GM15510 (cell line): ENCODE data around the gene PRMT2.
A peak's percentile ranks its signal among the peaks of the same experiment; 100 is the strongest.

Source experiments
- POLR2A ChIP-seq: IDR thresholded peaks from 3 replicates; pipeline ENCODE4 v1.6.1; 2011; ENCODE audit warnings: borderline replicate concordance; ENCODE audit not compliant: insufficient read length; ENCODE audit errors: extremely low read depth

Gene PRMT2

DNA sequence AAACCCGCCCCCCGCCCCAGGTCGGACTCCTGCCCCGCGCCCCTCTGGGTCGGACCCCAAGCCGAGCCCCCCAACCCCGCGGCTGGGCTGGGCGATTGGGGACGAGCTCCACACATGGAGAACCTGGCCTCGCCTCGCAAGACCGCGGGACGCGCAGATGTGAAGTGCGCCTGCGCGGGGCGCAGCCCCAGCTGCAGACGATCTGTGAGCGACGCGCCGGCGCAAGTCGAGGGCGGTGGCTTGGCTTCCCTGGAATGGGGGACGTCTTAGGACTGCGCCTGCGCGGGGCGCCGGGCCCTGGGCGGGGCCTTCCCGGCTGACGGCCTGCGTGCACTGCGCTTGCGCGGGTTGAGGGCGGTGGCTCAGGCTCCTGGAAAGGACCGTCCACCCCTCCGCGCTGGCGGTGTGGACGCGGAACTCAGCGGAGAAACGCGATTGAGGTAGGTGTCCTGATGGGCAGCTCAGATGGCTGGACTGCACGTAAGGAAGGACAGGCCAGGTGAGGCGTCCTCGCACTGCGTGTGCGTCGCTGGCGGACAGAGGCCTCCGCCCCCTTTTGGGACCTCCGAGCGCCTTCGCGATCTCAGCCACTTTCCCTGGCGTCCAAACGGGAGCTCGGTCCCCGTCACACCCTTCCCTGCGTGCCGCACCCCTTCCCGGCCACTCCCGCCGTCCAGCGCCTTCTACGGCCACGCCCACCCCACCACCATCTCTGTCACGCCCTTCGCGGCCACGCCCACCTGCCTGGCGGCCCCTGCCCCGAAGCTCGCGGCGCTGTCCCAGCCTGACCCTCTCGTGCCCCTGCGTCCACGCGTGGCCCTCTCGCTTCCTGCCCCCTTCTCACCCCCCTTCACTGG lies at the start of gene PRMT2:
TSS of gene PRMT2 (plus strand) at position 351 of the 857 bp plus-strand sequence. CDS start 1,278 bp downstream, outside the sequence.
- peak; percentile 95 for TF ChIP-seq POLR2A

DNA sequence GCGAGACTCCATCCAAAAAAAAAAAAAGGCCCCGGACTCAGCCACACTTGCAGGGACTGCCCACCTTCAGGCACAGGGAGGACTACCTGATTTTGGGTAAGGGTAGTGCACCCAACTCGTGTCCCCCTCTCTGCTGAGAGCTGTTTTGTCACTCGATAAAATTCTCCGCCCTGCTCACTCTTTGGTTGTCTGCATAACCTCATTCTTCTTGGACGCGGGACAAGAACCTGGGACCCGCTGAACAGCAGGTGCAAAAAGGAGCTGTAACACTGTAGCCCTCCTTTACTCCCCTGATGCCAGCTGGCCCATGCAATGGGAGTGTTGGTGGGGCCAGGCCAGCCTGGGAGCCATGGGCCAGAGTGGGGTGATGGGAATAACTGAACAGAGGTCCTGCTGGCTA lies 41.2 kb upstream of the PRMT2 start:
- TF ChIP-seq POLR2A = no peak

DNA sequence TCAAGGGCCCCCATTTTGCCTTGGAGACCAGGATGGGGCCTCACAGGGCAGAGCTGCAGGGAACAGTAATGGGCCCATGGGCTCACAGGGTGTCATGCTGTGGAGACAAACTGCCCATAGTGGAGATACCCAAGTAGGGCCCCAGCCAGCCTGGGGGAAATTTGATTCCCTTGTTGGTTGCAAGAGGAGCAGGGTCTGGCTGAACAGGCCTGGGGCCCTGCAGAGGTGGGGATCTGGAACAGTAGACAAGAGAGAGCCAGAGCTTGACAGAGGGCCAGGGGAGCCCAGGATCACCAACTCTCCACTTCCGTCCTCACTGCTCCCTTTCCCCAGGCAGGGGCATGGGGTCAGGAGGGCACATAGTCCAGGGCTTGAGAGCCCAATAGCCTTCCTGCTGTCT lies 39.3 kb upstream of the PRMT2 start:
- TF ChIP-seq POLR2A = no peak

DNA sequence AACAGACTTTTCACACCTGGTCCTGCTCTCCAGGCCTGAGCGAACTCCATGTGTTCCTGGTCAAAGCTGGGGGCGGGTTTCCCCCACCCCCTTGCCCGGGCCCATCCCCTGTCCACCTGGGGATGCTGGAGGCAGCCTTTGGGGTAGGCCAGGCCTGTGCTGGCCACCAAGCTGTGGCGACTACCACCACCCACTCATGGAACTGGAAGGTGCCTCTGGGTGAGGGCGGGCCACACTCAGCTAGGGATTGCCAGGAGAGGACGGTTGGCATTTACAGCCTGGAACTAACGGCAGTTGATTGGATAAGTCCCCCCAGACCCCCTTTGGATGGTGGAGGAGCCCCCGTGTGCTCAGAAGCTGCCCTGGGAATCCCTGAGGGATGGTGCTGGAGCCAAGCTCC lies 38.4 kb upstream of the PRMT2 start:
- no peak for TF ChIP-seq POLR2A

DNA sequence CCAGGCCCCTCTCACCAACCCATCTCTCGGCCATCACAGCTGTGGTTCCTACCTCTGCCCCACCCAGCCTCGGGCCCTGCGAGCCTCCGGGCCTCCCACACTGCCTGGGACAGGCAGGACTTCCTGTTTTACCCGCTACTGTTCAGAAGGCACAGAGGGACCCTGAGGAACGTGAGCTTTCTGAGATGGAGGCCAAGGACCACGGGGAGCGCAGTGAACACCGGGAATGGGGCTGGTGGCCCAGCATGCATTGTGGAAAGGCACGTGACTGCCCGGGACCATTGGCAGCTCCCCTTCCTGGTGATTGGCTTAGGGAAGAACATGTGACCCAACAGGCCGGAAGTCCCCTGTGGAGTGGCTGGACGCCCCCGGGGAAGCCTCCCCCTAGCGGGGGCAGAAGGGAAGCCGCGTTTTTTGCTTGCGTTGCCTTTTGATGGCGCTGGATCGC lies 37.6 kb upstream of the PRMT2 start:
- TF ChIP-seq POLR2A = no peak

DNA sequence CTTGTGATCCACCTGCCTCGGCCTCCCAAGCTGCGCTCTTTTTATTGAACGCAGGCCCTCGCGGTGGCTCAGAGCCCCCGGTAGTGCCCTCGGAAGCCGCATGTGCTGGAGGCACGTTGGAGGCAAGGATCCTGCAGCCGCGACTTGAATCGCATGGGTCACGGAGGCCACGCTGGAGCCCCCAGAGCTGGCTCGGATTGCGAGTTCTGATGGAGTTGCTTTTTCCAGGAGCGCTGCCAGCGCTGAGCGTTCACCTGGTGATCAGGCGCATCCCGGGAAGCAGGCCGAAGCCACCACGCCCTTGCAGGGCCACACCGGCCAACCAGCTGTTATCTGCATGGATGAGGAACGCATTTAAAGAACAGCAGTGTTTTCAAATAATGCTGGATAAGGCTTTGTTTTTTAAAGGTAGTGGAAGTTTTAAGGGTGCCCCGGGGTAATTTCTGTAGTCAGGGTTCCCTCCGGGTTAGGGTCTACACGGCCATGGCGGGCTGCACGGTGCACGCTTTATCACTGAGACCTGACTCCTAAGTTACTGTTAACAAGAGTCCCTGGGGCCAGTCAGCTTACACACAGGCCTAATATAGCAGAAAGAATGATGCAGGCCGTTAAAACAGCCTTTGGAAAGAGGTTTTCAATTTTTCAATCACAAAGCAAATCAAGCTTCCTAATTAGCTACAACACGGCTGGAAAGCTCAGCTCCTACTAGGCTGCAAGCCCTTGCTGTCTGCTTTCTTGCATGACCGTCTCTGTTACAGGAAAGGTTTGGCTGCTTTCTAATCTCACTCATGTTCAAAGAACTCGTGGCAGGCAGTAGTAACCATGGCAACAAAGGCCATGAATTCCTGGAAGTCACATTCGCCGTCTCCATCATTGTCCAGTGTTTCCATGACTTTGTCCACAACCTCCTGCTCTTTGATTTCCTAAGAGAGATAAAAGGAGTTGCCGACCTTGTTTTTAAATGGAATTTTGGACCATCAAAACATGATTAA lies 36.6 kb upstream of the PRMT2 start:
- TF ChIP-seq POLR2A = no peak

DNA sequence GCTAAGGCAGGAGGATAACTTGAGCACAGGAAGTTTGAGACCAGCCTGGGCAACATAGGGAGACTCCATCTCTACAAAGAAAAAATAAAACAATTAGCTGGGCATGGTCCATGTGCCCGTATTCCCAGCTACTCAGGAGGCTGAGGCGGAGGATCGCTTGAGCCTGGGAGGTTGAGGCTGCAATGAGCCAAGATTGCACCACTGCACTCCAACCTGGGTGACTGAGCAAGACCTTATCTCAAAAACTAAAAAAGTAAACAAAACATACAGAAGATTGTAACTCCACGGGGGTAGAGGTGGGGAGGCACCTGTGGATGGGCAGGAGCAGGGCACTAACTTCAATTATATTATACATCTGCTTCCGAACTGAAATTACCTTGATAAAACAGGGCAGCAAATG lies 35.2 kb upstream of the PRMT2 start:
- no peak for TF ChIP-seq POLR2A

DNA sequence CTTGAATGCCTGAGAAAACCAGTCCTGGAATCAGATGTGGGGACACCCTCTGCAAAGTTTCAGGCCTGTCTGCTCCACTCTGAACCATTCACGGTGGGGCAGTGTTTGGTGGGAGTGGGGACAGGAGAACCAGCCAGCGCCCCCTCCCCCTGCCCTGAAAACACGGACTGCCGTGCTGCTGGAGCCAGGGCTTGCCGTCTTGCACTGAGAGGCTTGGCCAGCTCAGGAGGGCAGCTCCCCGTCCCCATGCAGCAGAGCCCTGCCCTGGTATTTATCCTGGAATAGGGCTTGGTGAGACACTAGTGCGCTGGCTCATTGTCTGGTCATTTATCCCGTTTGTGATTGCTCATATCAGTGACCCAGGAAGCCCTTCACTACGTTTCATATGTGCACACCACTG lies 34.5 kb upstream of the PRMT2 start:
- no peak for TF ChIP-seq POLR2A

DNA sequence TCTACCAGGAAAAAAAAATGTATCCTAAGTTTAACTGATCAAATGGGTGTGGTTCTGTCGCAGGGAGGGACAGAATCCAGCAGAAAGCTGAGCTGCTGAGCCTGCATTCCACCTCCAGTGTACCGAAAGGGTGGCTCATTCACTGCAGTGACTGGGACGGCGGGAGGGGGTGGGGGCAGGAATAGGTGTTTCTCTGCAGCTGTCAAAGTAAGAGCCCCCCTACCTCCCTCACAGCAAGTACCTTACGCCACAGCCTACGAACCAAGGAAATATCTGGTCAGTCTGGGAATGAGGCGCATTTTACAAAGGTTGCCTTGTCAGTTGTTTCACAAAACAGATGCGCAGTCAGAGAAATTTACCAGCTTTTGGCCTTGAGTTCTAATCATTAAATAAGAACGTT lies 32.2 kb upstream of the PRMT2 start:
- TF ChIP-seq POLR2A = no peak

DNA sequence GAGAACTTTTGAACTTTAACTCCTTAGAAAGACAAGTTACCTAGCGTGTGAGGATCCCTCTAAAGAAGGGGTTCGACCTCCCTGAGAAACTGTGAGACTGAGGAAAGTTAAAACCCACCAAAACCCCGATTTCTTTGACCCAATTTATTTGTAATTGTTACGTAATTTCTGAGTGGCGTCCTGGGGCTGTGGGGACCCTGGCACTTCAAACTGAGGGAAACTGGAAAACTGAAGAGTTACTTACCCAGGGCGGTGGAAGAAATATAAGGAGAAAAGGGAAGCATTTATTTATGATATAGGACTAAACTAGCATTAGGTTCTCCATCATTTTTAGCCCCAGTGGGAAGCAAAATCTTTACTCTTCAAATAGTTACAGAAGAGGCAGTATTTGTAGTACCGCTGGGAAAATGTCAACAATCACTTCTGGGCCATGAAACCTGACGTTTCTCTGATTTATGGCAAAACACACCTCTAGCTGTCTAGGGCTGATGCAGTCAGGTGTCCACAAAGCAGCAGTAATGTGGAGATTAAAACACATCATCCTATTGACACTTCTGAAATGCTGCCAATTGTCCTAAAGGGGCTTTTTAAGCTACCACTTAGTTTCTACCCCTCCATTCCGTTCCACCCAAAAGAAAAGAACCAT lies 31.0 kb upstream of the PRMT2 start:
- no peak for TF ChIP-seq POLR2A

DNA sequence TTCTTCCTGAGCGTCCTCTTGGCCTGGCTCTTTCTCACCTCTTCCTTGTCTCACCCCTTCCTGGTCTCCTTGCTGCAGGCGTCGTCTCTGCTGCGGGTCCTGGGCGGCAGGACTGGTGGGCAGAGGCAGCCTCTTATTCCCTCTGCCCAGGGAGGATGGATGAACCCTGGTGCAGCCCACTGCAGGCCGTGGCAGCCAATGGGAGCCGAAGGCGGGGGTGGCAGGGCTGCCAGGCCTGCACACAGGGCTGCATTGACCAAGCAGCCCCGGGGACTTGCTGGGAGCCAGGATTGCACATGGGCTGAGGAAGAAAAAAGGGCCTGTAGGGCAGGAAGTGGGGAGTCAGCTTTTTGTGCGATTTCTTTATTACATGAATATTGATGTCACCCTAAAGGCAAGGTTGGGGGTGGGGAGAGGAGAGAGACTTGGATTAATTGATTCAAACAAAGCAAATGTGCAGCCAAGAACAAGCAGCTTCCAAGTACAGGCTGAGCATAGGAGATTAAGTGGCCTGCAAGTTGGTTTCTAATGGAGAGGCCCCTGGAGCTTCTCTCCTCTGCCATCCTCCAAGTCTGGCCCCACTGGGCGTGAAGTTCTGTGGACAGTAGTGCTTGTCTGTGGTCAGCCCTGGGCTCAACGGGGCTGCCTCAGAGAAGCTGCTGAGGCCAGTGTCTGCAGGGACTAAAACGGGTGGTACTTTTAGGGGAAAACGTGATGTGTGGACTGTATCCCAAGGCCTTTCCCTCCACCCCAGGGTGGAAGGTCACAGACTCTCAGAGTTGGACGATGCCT lies 30.3 kb upstream of the PRMT2 start, which contains the start of gene S100B:
TSS of gene S100B (minus strand) at position 108 of the 792 bp plus-strand sequence. CDS start 2,667 bp downstream, outside the sequence.
- TF ChIP-seq POLR2A = no peak

DNA sequence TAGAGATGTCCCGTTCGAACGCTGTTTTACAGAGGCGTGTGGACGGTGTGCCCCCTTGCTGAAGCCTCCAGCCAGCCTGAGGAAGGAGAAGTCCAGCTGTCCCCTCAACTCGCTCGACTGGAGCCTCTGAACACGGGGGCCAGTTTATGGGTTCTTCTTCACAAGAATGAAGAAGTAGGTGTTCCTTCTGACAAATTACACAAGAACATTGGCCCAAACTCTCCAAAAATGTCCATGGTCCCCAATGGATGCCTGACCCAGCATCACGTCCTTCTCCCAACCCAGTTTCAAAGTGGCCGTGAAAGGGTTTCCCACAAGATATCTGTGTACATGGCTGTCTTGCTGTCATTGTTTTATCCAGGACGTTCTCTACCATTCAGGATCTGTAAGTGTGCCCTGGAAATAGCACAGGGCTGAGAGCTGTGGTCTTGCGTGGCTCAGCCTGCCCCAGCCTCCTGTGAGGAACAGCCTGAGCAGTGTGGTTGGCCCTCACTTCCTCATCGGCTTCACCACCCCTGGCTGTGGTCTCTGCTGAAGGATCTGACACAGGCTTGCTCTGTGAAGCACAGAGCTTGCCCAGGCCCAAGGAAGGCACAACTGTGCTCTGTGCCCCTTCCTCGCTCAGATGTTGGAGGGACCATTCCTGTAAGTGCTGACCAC lies 29.6 kb upstream of the PRMT2 start:
- no peak for TF ChIP-seq POLR2A

DNA sequence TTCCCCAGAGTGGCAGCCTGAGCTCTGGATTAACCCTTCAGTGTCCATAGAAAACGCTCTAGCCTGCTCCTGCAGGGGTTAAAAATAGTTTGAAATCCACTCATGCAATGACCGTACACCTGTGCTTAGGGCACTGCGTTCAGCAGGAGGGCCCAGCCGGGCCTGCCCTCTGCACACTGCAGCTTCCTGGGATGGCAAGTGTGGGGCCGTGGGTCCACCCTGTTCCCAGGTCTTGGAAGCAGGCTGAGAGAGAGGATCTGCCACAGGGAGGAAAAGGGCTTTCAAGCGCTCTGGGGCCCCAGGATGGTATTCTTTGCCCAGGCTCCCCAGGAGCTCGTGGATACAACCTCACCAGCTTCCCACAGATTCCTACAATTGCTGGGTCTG lies 29.1 kb upstream of the PRMT2 start:
- no peak for TF ChIP-seq POLR2A
